A673 (cell line): ENCODE measurements around the gene QRFP.

ENCODE experiments used
- CTCF ChIP-seq: fragments of 300-800, 200-600 bp; sonication (generic); conservative IDR thresholded peaks from 2 replicates; pipeline ENCODE4 v1.5.1; 2017; ENCODE audit warnings: low read depth, mild to moderate bottlenecking, antibody characterized with exemption, low read length, moderate library complexity, mixed read lengths
- EZH2 ChIP-seq: fragments of 200-600 bp; sonication (generic); IDR thresholded peaks from 2 replicates; pipeline ENCODE4 v1.6.1; 2017; ENCODE audit warnings: borderline replicate concordance, low read depth, mild to moderate bottlenecking, mixed read lengths, antibody characterized with exemption, low read length; ENCODE audit not compliant: poor library complexity, severe bottlenecking

- no peak for TF ChIP-seq CTCF
- TF ChIP-seq EZH2: no peak
These were observed 46.6 kb upstream of the QRFP start for GRCh38 chr9:130943221-130943620.
